CD4-positive, CD25-positive, alpha-beta regulatory T cell (primary cell): ENCODE measurements around the gene ENOX1. TPM values are rescaled to one million over a fixed set of nuclear protein-coding genes. Genes with fewer than 3 reads are reported as not detected.

Experiments used
- ATAC-seq, 2 donors: fragments of 150-1000 bp; cut with Tn5 transposase; one replicate each; pipeline ENCODE4 v1.10.0; 2021; ENCODE audit warnings: low read depth in 2 of 2, moderate number of reproducible peaks in 2 of 2, moderate library complexity in 1 of 2
- DNase-seq, 3 donors: peaks; one replicate each; pipeline versions ENCODE4 v3.0.0 to v3.0.0-alpha.2; 2012 to 2022; ENCODE audit warnings: mixed read lengths in 1 of 3
- H3K27ac ChIP-seq: one replicate; pipeline ENCODE4 v1.7.0; 2013; ENCODE audit warnings: mild to moderate bottlenecking, low read length; ENCODE audit not compliant: insufficient read depth, poor library complexity, severe bottlenecking
- H3K27me3 ChIP-seq: one replicate; pipeline ENCODE4 v1.7.0; 2013; ENCODE audit warnings: low read length; ENCODE audit not compliant: control insufficient read depth, insufficient read depth
- H3K36me3 ChIP-seq: one replicate; pipeline ENCODE4 v1.7.0; 2013; ENCODE audit warnings: mild to moderate bottlenecking, low read length, moderate library complexity; ENCODE audit not compliant: control insufficient read depth, insufficient read depth
- H3K4me1 ChIP-seq: 2 replicates; pipeline ENCODE4 v1.7.0; 2013; ENCODE audit warnings: mild to moderate bottlenecking, low read length; ENCODE audit not compliant: insufficient read depth, control insufficient read depth, poor library complexity, severe bottlenecking
- H3K4me3 ChIP-seq: one replicate; pipeline ENCODE4 v1.7.0; 2013; ENCODE audit warnings: low read depth, mild to moderate bottlenecking, low read length, moderate library complexity
- H3K9me3 ChIP-seq, 2 experiments: 1 replicate in 1 of 2; 2 replicates in 1 of 2; pipeline ENCODE4 v1.7.0; 2013; ENCODE audit warnings: low read length in 2 of 2, mild to moderate bottlenecking in 1 of 2, moderate library complexity in 1 of 2; ENCODE audit not compliant: control insufficient read depth in 2 of 2
- H3K27ac Mint-ChIP-seq, 3 donors: one replicate each; pipeline ENCODE4 v1.8.0; 2020 to 2022; ENCODE audit warnings: mild to moderate bottlenecking in 3 of 3, mixed read lengths in 3 of 3, moderate library complexity in 2 of 3
- H3K27me3 Mint-ChIP-seq: one replicate; pipeline ENCODE4 v1.8.0; 2022; ENCODE audit warnings: mild to moderate bottlenecking, mixed read lengths
- H3K36me3 Mint-ChIP-seq: one replicate; pipeline ENCODE4 v1.8.0; 2020; ENCODE audit warnings: mixed read lengths
- H3K4me1 Mint-ChIP-seq, 4 donors: one replicate each; pipeline ENCODE4 v1.8.0; 2020 to 2022; ENCODE audit warnings: mixed read lengths in 4 of 4, mild to moderate bottlenecking in 1 of 4
- H3K4me3 Mint-ChIP-seq, 4 donors: one replicate each; pipeline ENCODE4 v1.8.0; 2020 to 2022; ENCODE audit warnings: mild to moderate bottlenecking in 4 of 4, mixed read lengths in 4 of 4, moderate library complexity in 3 of 4
- H3K9me3 Mint-ChIP-seq, 7 donors: one replicate each; pipeline ENCODE4 v1.8.0; 2020 to 2022; ENCODE audit warnings: mixed read lengths in 7 of 7, mild to moderate bottlenecking in 3 of 7, moderate library complexity in 2 of 7
- polyA plus RNA-seq, 4 donors: library from polyadenylated mRNA; unstranded; fragments of 300-500 nt; fragmentation: Illumina TruSeq; gene quantifications; one replicate each; pipeline ENCODE4 v1.2.3, GENCODE V29; 2021
- total RNA-seq: library from RNA; stranded (reverse); gene quantifications from one replicate; pipeline ENCODE4 v1.2.3, GENCODE V29; 2022

The ENOX1 gene
- total and polyA plus RNA-seq, 5 donors from 2014 or later = 0.10 TPM; not detected in 4

DNA sequence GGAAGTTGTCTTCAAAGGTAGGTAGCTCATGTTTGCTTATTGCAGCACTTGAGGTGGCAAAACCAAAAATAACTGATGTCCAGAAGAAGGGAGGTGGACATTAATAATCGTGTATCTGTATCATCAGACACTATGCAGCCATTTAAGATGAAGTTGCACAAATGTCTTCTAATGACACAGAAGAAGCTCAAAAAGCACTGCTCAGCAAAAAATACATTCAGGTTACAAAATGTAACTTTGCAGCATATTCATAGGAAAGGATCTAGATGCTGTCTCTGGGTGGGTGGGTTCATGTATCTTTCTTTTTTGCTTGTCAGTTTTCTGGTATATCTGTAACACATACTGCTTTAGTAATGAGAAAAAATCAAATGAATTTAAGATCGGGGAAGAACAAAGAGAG is 515.6 kb downstream of the ENOX1 start:
- Histone ChIP-seq H3K4me3 (no peak overlapping the region), H3K27ac (no peak overlapping the region), H3K4me1 (no peaks in the 10 kb centered on the region), H3K9me3 (no peaks in the 10 kb centered on the region), H3K27me3 (peaks cover 4% of the 10 kb centered on the region), H3K36me3 (no peaks in the 10 kb centered on the region)
- Mint-ChIP-seq H3K27ac (no peak overlapping the region), H3K27me3 (peaks cover 12% of the 10 kb centered on the region), H3K4me1 (no peaks in the 10 kb centered on the region), H3K4me3 (no peak overlapping the region), H3K36me3 (no peaks in the 10 kb centered on the region), H3K9me3 (peaks cover 0 to 2% (median 0%) of the 10 kb centered on the region in 7 donors)
- DNase-seq = no peak
- ATAC-seq = no peak

DNA sequence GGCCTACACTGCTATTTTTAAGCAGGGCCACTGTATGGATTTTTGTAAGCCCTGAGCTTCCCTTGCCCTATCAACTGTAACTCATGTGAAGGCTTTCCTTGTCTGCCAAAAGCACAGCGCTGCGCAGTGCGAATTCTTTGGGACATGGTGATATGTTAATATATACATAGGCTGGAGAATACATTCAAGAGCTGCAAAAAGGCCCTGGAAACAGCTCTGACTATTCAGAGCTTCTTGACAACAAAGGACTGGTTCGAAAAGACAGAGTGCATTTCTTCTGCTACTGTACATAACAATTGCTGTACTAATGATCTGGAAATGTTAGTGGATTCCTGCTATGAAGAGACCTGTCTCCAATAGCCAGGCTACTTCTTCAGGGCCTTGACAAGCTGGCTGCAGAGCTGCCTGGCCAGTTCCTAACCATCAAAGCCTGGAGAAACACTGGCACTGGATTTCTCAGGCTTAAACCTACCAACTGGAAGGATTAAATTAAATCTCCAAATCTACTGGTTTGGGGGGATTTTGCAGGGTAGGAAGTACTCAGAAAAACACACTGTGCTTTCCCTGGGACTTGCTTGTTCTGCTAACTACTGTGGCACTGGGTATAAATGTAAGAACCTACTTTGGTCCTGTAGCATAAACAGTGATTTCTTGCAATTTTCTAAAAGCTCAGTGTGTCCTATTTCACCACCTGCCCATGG is 516.5 kb downstream of the ENOX1 start:
- Histone ChIP-seq H3K4me3 (no peak overlapping the region), H3K27ac (no peak overlapping the region), H3K9me3 (no peaks in the 10 kb centered on the region), H3K4me1 (no peaks in the 10 kb centered on the region), H3K27me3 (peaks cover under 1% of the 10 kb centered on the region), H3K36me3 (no peaks in the 10 kb centered on the region)
- Mint-ChIP-seq H3K27me3 (peaks cover 12% of the 10 kb centered on the region), H3K36me3 (no peaks in the 10 kb centered on the region), H3K4me1 (no peaks in the 10 kb centered on the region), H3K4me3 (no peak overlapping the region), H3K9me3 (peaks cover 0 to 2% (median 0%) of the 10 kb centered on the region in 7 donors), H3K27ac (no peak overlapping the region)
- no peak for ATAC-seq
- no peak for DNase-seq

DNA sequence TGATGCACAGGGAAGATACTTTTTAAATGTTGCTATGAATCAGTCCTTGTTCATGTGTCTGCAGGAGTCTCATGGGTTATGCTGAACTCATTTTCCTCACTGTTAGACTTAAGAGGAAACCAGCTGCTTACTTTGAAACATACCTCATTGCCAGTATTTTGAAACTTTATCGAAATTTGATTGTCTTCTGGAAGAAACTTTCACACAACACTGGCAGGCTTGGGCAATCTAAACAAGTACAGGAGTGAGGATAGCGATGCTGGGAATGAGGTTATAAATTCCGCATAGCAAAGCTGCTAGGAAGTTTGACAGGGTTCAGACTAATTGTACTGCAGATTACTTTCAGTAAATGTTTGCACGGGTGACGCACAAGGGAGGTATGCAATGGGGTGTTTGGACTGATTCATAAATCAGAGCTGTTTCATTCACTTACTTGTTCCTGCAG is 517.7 kb downstream of the ENOX1 start:
- Mint-ChIP-seq H3K4me1 (no peaks in the 10 kb centered on the region), H3K9me3 (peaks cover 0 to 2% (median 0%) of the 10 kb centered on the region in 7 donors), H3K27ac (no peak overlapping the region), H3K27me3 (peaks cover 12% of the 10 kb centered on the region), H3K36me3 (no peaks in the 10 kb centered on the region), H3K4me3 (no peak overlapping the region)
- DNase-seq (no peak), ATAC-seq (no peak)
- H3K4me1 ChIP-seq = no peaks in the 10 kb centered on the region
- no peaks in the 10 kb centered on the region for H3K27me3 ChIP-seq
- H3K9me3 ChIP-seq = no peaks in the 10 kb centered on the region
- H3K4me3 ChIP-seq = no peak overlapping the region
- H3K36me3 ChIP-seq = no peaks in the 10 kb centered on the region
- H3K27ac ChIP-seq = no peak overlapping the region

DNA sequence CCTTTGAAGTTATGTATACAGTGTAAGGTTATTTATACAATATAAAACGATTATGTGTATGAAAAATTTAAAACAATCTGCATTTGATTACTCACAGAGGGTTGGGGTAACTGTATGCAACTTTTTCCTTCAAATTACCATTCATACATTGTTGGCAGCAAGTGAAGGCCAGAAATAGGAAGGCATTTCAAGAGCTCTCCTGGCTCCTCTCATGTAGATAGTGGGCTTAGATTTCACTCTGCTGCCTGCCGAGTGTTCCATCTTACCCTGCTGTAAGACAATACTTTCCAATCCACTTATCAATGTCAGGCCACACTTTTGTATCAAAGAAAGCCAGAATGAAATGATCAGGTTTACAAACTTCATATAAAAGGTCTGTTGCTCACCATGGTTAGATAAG is 518.1 kb downstream of the ENOX1 start:
- Mint-ChIP-seq H3K27me3 (peaks cover 12% of the 10 kb centered on the region), H3K27ac (no peak overlapping the region), H3K9me3 (peaks cover 0 to 2% (median 0%) of the 10 kb centered on the region in 7 donors), H3K36me3 (no peaks in the 10 kb centered on the region), H3K4me3 (no peak overlapping the region), H3K4me1 (no peaks in the 10 kb centered on the region)
- H3K4me3 ChIP-seq = no peak overlapping the region
- no peaks in the 10 kb centered on the region for H3K9me3 ChIP-seq
- DNase-seq (no peak), ATAC-seq (no peak)
- H3K4me1 ChIP-seq = no peaks in the 10 kb centered on the region
- H3K27me3 ChIP-seq = no peaks in the 10 kb centered on the region
- no peak overlapping the region for H3K27ac ChIP-seq
- H3K36me3 ChIP-seq = no peaks in the 10 kb centered on the region

DNA sequence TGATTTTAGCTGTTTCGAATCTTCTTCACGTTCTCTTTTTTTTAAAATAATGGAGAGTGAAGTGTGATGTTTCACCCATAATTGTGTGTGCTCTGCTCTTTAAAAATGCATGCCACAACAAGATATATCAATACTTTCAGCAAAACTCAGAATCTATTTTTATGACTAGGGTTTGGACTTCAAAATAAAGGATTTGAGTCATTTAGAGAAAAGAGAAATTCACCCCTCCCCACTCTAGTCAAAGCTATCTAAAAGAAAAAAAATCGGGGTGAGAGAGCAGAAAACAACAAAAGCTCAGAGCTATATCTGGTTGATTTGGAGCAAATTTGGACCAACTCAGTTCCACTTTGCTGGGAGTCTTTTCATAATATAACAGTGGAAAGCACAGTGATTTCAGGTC is 518.9 kb downstream of the ENOX1 start:
- H3K36me3 Mint-ChIP-seq = no peaks in the 10 kb centered on the region
- Histone ChIP-seq H3K27me3 (no peaks in the 10 kb centered on the region), H3K4me1 (no peaks in the 10 kb centered on the region), H3K9me3 (no peaks in the 10 kb centered on the region), H3K4me3 (no peak overlapping the region), H3K36me3 (no peaks in the 10 kb centered on the region), H3K27ac (no peak overlapping the region)
- peaks cover 8% of the 10 kb centered on the region for H3K27me3 Mint-ChIP-seq
- no peaks in the 10 kb centered on the region for H3K4me1 Mint-ChIP-seq
- ATAC-seq = no peak
- H3K27ac Mint-ChIP-seq = no peak overlapping the region
- H3K9me3 Mint-ChIP-seq = peaks cover 0 to 2% (median 0%) of the 10 kb centered on the region in 7 donors
- DNase-seq = peak in 1 of 3 donors; percentile 3
- no peak overlapping the region for H3K4me3 Mint-ChIP-seq

DNA sequence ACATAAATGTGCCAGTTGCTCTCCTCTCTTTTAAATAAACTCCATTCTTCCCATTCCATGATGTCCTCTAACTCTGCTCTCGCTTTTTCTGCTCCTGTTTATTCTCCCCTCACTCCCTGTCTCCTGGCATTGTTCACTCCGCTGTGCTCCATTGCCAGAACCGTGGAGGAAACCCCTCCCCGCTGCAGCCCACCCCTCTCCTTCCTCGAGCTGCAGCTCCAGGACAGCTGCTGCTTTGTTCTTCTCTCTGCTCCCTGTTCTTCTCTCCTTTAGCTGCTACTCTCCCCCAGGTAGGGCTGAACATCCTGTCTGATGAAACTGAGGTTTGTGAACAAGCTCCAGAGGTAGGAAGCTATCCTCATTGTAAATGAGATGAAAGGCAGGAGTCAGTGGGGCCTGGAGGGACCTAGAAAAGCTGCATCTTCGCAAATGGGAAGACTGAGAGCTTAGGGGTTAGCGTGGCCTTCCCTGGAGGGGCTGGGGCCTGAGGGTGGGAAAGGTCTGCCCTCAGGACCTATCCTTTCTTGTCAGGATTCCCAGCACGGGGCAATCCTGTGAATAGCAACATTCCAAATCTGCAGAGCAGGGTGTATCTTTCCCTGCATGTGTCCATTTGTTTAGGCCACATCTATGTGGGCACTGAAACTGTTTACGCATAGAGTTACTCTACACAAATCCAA is 519.7 kb downstream of the ENOX1 start:
- Histone ChIP-seq H3K27ac (no peak overlapping the region), H3K9me3 (no peaks in the 10 kb centered on the region), H3K4me1 (no peaks in the 10 kb centered on the region), H3K27me3 (no peaks in the 10 kb centered on the region), H3K36me3 (no peaks in the 10 kb centered on the region), H3K4me3 (no peak overlapping the region)
- H3K4me3 Mint-ChIP-seq = no peak overlapping the region
- H3K36me3 Mint-ChIP-seq = no peaks in the 10 kb centered on the region
- DNase-seq (no peak), ATAC-seq (no peak)
- no peaks in the 10 kb centered on the region for H3K4me1 Mint-ChIP-seq
- peaks cover 0 to 2% (median 0%) of the 10 kb centered on the region in 7 donors for H3K9me3 Mint-ChIP-seq
- H3K27ac Mint-ChIP-seq = no peak overlapping the region
- peaks cover 8% of the 10 kb centered on the region for H3K27me3 Mint-ChIP-seq

DNA sequence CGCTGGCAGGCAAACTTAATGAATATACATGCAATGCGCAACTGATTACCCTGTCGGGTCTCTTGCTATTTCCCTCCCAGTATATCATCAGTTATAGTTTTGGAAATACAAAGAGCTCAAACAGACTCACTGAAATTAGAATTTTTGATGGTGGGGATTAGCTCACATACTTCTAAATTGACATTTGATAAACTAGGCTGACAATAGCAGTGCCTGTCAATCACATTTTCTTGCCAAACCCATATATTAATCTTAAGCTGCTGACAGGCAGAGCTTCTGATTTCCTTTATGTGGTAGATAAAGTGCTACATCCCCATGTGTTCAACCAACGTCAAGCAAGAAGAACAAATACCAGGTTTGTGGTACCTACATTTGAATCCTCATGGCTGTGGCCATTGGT is 521.7 kb downstream of the ENOX1 start:
- Histone ChIP-seq H3K4me1 (no peaks in the 10 kb centered on the region), H3K4me3 (no peak overlapping the region), H3K36me3 (no peaks in the 10 kb centered on the region), H3K27me3 (no peaks in the 10 kb centered on the region), H3K27ac (no peak overlapping the region), H3K9me3 (no peaks in the 10 kb centered on the region)
- peaks cover 0 to 4% (median 0%) of the 10 kb centered on the region in 7 donors for H3K9me3 Mint-ChIP-seq
- no peak for DNase-seq
- peaks cover 8% of the 10 kb centered on the region for H3K27me3 Mint-ChIP-seq
- no peak for ATAC-seq
- no peaks in the 10 kb centered on the region for H3K36me3 Mint-ChIP-seq
- no peaks in the 10 kb centered on the region for H3K4me1 Mint-ChIP-seq
- H3K4me3 Mint-ChIP-seq = no peak overlapping the region
- H3K27ac Mint-ChIP-seq = no peak overlapping the region

DNA sequence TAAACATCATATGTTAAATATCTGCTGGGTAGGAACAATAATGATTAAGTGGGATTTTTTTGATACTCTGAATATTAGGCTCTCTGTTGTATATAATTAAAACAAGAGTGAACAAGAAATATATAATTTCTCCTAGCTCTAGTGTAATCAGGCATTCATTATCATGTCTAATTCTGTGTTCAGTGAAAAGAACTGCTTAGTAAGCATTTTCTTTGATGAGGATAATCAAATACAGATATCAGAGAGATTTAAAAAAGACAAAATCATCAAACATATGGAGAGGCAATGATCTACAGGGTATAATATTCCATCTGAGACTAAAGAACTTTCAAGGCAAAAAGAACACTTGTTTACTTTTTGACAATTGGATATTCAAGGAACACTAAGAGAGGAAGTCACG is 522.3 kb downstream of the ENOX1 start:
- Histone ChIP-seq H3K4me1 (no peaks in the 10 kb centered on the region), H3K36me3 (no peaks in the 10 kb centered on the region), H3K27me3 (no peaks in the 10 kb centered on the region), H3K27ac (no peak overlapping the region), H3K9me3 (no peaks in the 10 kb centered on the region), H3K4me3 (no peak overlapping the region)
- H3K4me1 Mint-ChIP-seq = no peaks in the 10 kb centered on the region
- ATAC-seq = no peak
- peaks cover 8% of the 10 kb centered on the region for H3K27me3 Mint-ChIP-seq
- peak overlapping the region in 1 of 3 donors; percentile 16 for H3K27ac Mint-ChIP-seq
- no peak overlapping the region for H3K4me3 Mint-ChIP-seq
- H3K36me3 Mint-ChIP-seq = no peaks in the 10 kb centered on the region
- no peak for DNase-seq
- H3K9me3 Mint-ChIP-seq = peaks cover 0 to 4% (median 0%) of the 10 kb centered on the region in 7 donors
